MCF 10A (cell line): ENCODE measurements around the gene RUNX3. TPM values are rescaled to one million over a fixed set of nuclear protein-coding genes. Genes with fewer than 3 reads are reported as not detected.

Experiments used
- BruUV-seq: library from RNA; stranded (reverse); fragments of 400-500 nt; replicated peaks from 2 replicates; lab custom pipeline; 2021; lab: Mats Ljungman, UMichigan
- CTCF ChIA-PET: fragments of 300-600 bp; sonication (Branson Sonifier 250); formaldehyde crosslinking; extraction: SDS; loops from one replicate; lab custom pipeline; 2021; ENCODE audit warnings: antibody characterized with exemption, inconsistent platforms; lab: Yijun Ruan, JAX
- POLR2A ChIA-PET: fragments of 300-600, 350-650 bp; sonication (Branson Sonifier 250); formaldehyde crosslinking; extraction: SDS; loops from one replicate; lab custom pipeline; 2020; ENCODE audit warnings: antibody characterized with exemption, inconsistent platforms; lab: Yijun Ruan, JAX
- DNase-seq: peaks from one replicate; pipeline ENCODE4 v3.0.0-alpha.2; 2018; ENCODE audit not compliant: unreplicated experiment
- H3K27ac Mint-ChIP-seq: one replicate; pipeline ENCODE4 v1.8.0; 2022; ENCODE audit warnings: mild to moderate bottlenecking, low read depth, mixed read lengths; ENCODE audit not compliant: unreplicated experiment
- H3K27me3 Mint-ChIP-seq: one replicate; pipeline ENCODE4 v1.8.0; 2022; ENCODE audit warnings: mixed read lengths; ENCODE audit not compliant: insufficient read depth, unreplicated experiment
- H3K36me3 Mint-ChIP-seq: one replicate; pipeline ENCODE4 v1.8.0; 2022; ENCODE audit warnings: mild to moderate bottlenecking, moderate library complexity, mixed read lengths; ENCODE audit not compliant: insufficient read depth, unreplicated experiment
- H3K4me1 Mint-ChIP-seq: one replicate; pipeline ENCODE4 v1.8.0; 2022; ENCODE audit warnings: mixed read lengths; ENCODE audit not compliant: insufficient read depth, unreplicated experiment
- H3K4me3 Mint-ChIP-seq: one replicate; pipeline ENCODE4 v1.8.0; 2022; ENCODE audit warnings: mild to moderate bottlenecking, moderate library complexity, mixed read lengths; ENCODE audit not compliant: unreplicated experiment
- H3K9me3 Mint-ChIP-seq: one replicate; pipeline ENCODE4 v1.8.0; 2022; ENCODE audit warnings: mixed read lengths; ENCODE audit not compliant: unreplicated experiment
- intact Hi-C: fragments of 100-400 bp; cut with micrococcal nuclease; formaldehyde crosslinking; loops from 2 replicates; pipeline ENCODE4 v1.14.1; 2022
- total RNA-seq: library from RNA; stranded (reverse); gene quantifications from 2 replicates; pipeline ENCODE4 v1.2.3, GENCODE V29; 2022
- TF ChIP-seq, protein P1 (sequence below): fragments of 200-600 bp; IDR thresholded peaks from one replicate; pipeline ENCODE4 v1.8.0; 2022; ENCODE audit warnings: antibody characterized with exemption, mild to moderate bottlenecking; ENCODE audit not compliant: unreplicated experiment

RUNX3 gene
- total RNA-seq, 1 experiment from 2014 or later, result not detected

GRCh38 chr1:24873148-24873547 lies 56.9 kb downstream of the RUNX3 start:
- no TSS peak for BruUV-seq
- Mint-ChIP-seq H3K27ac (no peak overlapping the region), H3K4me1 (no peaks in the 10 kb centered on the region), H3K36me3 (no peaks in the 10 kb centered on the region), H3K9me3 (no peaks in the 10 kb centered on the region), H3K27me3 (no peaks in the 10 kb centered on the region), H3K4me3 (no peak overlapping the region)
- CTCF ChIA-PET, result interaction anchor here (0.7 kb wide), 1 partner anchor 277 kb away, joined by 3 read pairs; no protein-coding TSS in a partner anchor
- POLR2A ChIA-PET, result no interaction called here
- intact Hi-C loops, result no loop called here
- TF ChIP-seq, protein P1, sequence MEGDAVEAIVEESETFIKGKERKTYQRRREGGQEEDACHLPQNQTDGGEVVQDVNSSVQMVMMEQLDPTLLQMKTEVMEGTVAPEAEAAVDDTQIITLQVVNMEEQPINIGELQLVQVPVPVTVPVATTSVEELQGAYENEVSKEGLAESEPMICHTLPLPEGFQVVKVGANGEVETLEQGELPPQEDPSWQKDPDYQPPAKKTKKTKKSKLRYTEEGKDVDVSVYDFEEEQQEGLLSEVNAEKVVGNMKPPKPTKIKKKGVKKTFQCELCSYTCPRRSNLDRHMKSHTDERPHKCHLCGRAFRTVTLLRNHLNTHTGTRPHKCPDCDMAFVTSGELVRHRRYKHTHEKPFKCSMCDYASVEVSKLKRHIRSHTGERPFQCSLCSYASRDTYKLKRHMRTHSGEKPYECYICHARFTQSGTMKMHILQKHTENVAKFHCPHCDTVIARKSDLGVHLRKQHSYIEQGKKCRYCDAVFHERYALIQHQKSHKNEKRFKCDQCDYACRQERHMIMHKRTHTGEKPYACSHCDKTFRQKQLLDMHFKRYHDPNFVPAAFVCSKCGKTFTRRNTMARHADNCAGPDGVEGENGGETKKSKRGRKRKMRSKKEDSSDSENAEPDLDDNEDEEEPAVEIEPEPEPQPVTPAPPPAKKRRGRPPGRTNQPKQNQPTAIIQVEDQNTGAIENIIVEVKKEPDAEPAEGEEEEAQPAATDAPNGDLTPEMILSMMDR, result no peak
- DNase-seq, result no peak

- H3K27ac Mint-ChIP-seq, result no peak overlapping the region
- POLR2A ChIA-PET, result no interaction called here
- TF ChIP-seq, protein P1, result no peak
- H3K9me3 Mint-ChIP-seq, result no peaks in the 10 kb centered on the region
- H3K4me3 Mint-ChIP-seq, result no peak overlapping the region
- H3K4me1 Mint-ChIP-seq, result no peaks in the 10 kb centered on the region
- H3K27me3 Mint-ChIP-seq, result no peaks in the 10 kb centered on the region
- BruUV-seq, result no TSS peak
- DNase-seq, result no peak
- CTCF ChIA-PET, result interaction anchor here (0.6 kb wide), 1 partner anchor 139 kb away, joined by 5 read pairs; no protein-coding TSS in a partner anchor
- intact Hi-C loops, result no loop called here
- H3K36me3 Mint-ChIP-seq, result no peaks in the 10 kb centered on the region
These were observed 57.8 kb downstream of the RUNX3 start for GRCh38 chr1:24872061-24872850.

- CTCF ChIA-PET, result interaction anchor here (0.5 kb wide), 1 partner anchor 89 kb away, joined by 3 read pairs; no protein-coding TSS in a partner anchor
- Mint-ChIP-seq H3K27ac (no peak overlapping the region), H3K36me3 (no peaks in the 10 kb centered on the region), H3K4me1 (no peaks in the 10 kb centered on the region), H3K9me3 (no peaks in the 10 kb centered on the region), H3K27me3 (no peaks in the 10 kb centered on the region), H3K4me3 (no peak overlapping the region)
- DNase-seq, result no peak
- POLR2A ChIA-PET, result no interaction called here
- TF ChIP-seq, protein P1, result no peak
- intact Hi-C loops, result no loop called here
- no TSS peak for BruUV-seq
These were observed 58.7 kb downstream of the RUNX3 start for GRCh38 chr1:24871306-24871901.

DNA sequence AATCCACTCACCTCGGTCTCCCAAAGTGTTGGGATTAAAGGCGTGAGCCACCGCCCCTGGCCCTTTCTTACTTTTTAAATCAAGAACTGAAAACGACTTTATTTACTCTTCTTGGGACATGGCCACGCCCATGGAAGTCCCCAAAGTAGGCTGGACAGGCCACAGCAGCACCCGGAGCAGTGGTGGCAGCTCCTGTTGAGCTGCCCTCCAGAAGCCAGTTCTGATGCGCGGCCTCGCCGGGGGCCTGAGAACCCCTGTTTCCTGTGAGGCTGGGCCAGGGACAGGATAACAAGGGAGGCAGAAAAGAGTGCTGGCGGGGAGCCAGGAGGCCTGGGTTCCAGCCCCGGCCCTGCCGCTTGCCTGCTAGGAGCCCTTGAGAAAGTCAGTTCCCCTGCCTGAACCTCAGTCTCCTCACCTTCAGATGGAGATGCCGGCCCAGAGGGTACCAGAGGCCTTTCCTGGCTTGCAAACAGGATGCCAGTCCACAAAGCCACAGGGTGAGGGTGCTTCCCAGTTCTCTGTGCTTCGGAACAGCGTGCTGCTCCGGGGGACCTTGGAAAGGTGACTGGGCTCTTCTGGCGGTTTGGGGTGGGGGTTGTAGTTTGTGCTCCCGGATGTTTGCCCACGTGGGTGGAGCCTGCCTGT lies 59.4 kb downstream of the RUNX3 start:
- TF ChIP-seq, protein P1, result no peak
- Mint-ChIP-seq H3K36me3 (no peaks in the 10 kb centered on the region), H3K4me1 (no peaks in the 10 kb centered on the region), H3K27me3 (no peaks in the 10 kb centered on the region), H3K27ac (no peak overlapping the region), H3K9me3 (no peaks in the 10 kb centered on the region), H3K4me3 (no peak overlapping the region)
- BruUV-seq, result no TSS peak
- ChIA-PET CTCF (no interaction called here), POLR2A (no interaction called here)
- DNase-seq, result no peak
- intact Hi-C loops, result no loop called here
